PFSK-1 (cell line): ENCODE measurements around the gene IL10RB.

ENCODE experiments used
- POLR2AphosphoS5 ChIP-seq: IDR thresholded peaks from 2 replicates; pipeline ENCODE4 v1.6.1; 2012; ENCODE audit warnings: low read depth, mild to moderate bottlenecking, control low read depth, low read length, moderate library complexity
- SIN3A ChIP-seq: IDR thresholded peaks from 2 replicates; pipeline ENCODE4 v1.6.1; 2012; ENCODE audit warnings: mild to moderate bottlenecking, low read length, moderate library complexity, borderline replicate concordance; ENCODE audit not compliant: insufficient read depth
- TAF1 ChIP-seq: IDR thresholded peaks from 2 replicates; pipeline ENCODE4 v1.6.1; 2012; ENCODE audit warnings: low read length, control low read depth, borderline replicate concordance; ENCODE audit not compliant: insufficient read depth

DNA sequence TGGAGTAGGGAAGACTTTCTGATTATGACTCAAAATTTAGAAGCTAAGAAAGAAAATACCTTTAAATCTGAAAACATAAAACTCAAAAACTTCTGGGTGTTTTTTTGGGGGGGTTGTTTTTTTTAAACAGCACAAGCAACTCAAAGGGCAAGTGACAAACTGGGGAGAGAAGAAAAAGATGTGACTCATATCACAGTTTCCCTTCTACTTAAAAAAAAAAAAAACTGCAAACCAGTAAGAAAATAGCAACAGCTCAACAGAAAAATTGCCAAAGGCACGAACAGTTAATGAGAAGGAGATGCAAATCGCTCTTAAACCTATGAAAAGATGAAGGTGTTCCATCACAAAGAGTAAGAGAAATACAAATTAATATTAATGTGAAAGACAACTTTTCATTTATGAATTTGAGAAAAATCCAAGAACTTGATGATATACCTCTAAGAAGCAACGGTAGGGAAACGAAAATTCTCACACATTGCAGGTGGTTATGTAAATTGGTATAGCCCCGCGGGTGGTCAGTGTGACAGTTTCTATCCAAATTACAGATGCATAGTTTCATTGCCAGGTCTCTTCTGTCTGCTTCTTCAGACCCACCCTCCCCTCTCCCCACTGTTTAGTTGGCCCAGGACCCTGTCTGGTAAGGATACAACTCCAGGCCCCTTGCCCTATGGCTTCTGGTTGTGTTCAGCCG lies 27.5 kb upstream of the IL10RB start:
- TF ChIP-seq POLR2AphosphoS5, result no peak
- TF ChIP-seq SIN3A, result no peak
- no peak for TF ChIP-seq TAF1
